NT2/D1 (cell line): ENCODE measurements around the gene SLC37A4.
"Not testable (repeated sequence)": the region's sequence is repeated elsewhere in the genome, so short reads cannot be mapped to it uniquely, and the experiment has no call there.

Experiments used
- DNase-seq: peaks from one replicate; pipeline ENCODE4 v3.0.0-alpha.2; 2011; ENCODE audit warnings: low read depth, low spot score
- H3K27me3 ChIP-seq: 2 replicates; pipeline ENCODE4 v1.6.0; 2011; ENCODE audit warnings: mild to moderate bottlenecking; ENCODE audit not compliant: insufficient read length, insufficient read depth
- H3K36me3 ChIP-seq: 2 replicates; pipeline ENCODE4 v1.6.1; 2011; ENCODE audit warnings: mild to moderate bottlenecking, low read length, mixed read lengths; ENCODE audit not compliant: insufficient read depth, insufficient read length
- H3K4me1 ChIP-seq: 2 replicates; pipeline ENCODE4 v1.5.1; 2011; ENCODE audit not compliant: insufficient read depth, insufficient read length
- H3K4me3 ChIP-seq: 2 replicates; pipeline ENCODE4 v1.5.1; 2011; ENCODE audit warnings: low read depth; ENCODE audit not compliant: insufficient read length
- H3K9ac ChIP-seq: 2 replicates; pipeline ENCODE4 v1.6.0; 2011; ENCODE audit warnings: low read depth; ENCODE audit not compliant: insufficient read length
- H3K9me3 ChIP-seq: 2 replicates; pipeline ENCODE4 v1.5.1; 2011; ENCODE audit warnings: mild to moderate bottlenecking, low read length; ENCODE audit not compliant: insufficient read depth
- SUZ12 ChIP-seq: IDR thresholded peaks from 2 replicates; pipeline ENCODE4 v1.6.1; 2011; ENCODE audit not compliant: insufficient read length, insufficient read depth; ENCODE audit errors: extremely low read depth
- YY1 ChIP-seq: IDR thresholded peaks from 2 replicates; pipeline ENCODE4 v1.6.1; 2011; ENCODE audit not compliant: insufficient read length, insufficient read depth
- ZNF274 ChIP-seq: IDR thresholded peaks from 2 replicates; pipeline ENCODE4 v1.6.1; 2011; ENCODE audit warnings: mild to moderate bottlenecking, low read depth, low read length

The SLC37A4 gene

GRCh38 chr11:119038884-119039283 is 8.2 kb upstream of the SLC37A4 start:
- Histone ChIP-seq H3K4me1 (no peaks in the 10 kb centered on the region), H3K36me3 (no peaks in the 10 kb centered on the region), H3K9me3 (no peaks in the 10 kb centered on the region), H3K4me3 (no peak overlapping the region), H3K27me3 (no peaks in the 10 kb centered on the region), H3K9ac (no peak overlapping the region)
- no peak for DNase-seq
- TF ChIP-seq SUZ12 (no peak), YY1 (no peak), ZNF274 (no peak)

DNA sequence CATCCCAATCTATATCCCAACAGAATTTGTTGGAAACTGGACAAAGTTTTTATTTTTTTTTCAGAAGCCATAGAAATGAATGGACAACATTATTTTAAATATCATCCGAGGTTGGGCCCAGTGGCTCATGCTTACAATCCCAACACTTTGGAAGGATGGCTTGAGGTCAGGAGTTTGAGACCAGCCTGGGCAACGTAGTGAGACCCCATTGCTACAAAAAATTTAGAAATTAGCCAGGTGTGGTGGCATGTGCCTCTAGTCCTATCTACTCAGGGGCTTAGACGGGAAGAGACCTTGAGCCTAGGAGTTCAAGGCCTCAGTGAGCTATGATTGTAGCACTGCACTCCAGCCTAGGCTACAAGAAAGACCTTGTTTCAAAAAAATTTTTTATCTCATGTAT is 4.1 kb upstream of the SLC37A4 start:
- no peak overlapping the region for H3K9ac ChIP-seq
- TF ChIP-seq ZNF274 = no peak
- TF ChIP-seq SUZ12 = no peak
- no peak for TF ChIP-seq YY1

DNA sequence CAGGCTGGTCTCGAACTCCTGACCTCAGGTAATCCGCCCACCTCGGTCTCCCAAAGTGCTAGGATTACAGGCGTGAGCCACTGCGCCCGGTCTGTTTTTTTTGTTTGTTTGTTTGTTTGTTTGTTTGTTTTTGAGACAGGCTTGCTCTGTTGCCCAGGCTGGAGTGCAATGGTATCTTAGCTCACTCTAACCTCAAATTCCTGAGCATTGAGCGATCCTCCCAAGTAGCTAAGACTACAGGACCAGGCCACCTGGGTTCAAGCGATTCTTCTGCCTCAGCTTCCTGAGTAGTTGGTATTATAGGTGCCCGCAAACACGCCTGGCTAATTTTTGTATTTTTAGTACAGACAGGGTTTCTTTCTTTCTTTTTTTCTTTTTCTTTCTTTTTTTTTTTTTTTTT is 2.7 kb upstream of the SLC37A4 start:
- H3K4me3 ChIP-seq, H3K27me3 ChIP-seq, H3K9ac ChIP-seq, H3K4me1 ChIP-seq, H3K36me3 ChIP-seq, H3K9me3 ChIP-seq, DNase-seq: not testable (repeated sequence)

More for the DNA sequence above, 4.1 kb upstream of the SLC37A4 start:
- no peaks in the 10 kb centered on the region for H3K36me3 ChIP-seq
- no peak for DNase-seq
- H3K4me3 ChIP-seq = no peak overlapping the region
- H3K9me3 ChIP-seq = no peaks in the 10 kb centered on the region
- H3K27me3 ChIP-seq = no peaks in the 10 kb centered on the region
- H3K4me1 ChIP-seq = no peaks in the 10 kb centered on the region

DNA sequence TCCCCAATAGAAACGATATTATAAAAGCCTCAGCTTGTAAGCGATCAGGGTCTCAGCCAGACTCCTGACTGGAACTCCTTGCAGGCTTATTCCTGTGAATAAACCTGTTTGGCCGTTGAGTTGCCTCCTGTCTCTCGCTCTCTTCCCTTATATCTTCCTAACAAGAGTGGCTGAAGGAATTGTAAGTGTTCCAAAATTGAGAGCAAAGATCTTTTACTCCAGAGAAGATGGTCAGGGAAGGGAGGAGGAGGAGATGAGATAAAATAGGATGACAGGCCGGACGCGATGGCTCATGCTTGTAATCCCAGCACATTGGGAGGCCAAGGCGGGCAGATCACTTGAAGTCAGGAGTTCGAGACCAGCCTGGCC is 1.2 kb upstream of the SLC37A4 start:
- no peaks in the 10 kb centered on the region for H3K27me3 ChIP-seq
- no peak overlapping the region for H3K9ac ChIP-seq
- peaks cover 10% of the 10 kb centered on the region for H3K4me1 ChIP-seq
- no peaks in the 10 kb centered on the region for H3K9me3 ChIP-seq
- DNase-seq = no peak
- H3K36me3 ChIP-seq = peaks cover 22% of the 10 kb centered on the region
- TF ChIP-seq SUZ12 = no peak
- TF ChIP-seq ZNF274 = no peak
- TF ChIP-seq YY1 = no peak
- no peak overlapping the region for H3K4me3 ChIP-seq

DNA sequence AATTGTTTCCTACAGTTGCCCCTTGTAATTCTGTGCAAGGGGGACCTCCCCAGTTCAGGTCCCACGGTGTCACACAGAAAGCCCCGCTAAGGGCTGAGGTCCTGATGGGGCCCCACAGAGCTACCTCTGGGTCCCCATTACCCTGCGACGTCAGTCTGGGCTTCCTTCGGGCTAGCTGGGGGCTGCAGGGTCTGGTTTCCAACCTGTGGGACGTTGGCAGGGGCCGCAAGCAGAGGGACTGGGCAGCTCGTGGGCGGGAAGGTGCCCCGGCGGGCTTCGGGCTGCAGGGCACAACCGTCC is 698 bp downstream of the SLC37A4 start:
- Histone ChIP-seq H3K9me3 (no peaks in the 10 kb centered on the region), H3K9ac (peak overlapping the region; percentile 82), H3K4me3 (peak overlapping the region; percentile 80), H3K36me3 (peaks cover 42% of the 10 kb centered on the region), H3K4me1 (peaks cover 10% of the 10 kb centered on the region), H3K27me3 (no peaks in the 10 kb centered on the region)
- TF ChIP-seq SUZ12 (no peak), ZNF274 (no peak), YY1 (no peak)
- no peak for DNase-seq

DNA sequence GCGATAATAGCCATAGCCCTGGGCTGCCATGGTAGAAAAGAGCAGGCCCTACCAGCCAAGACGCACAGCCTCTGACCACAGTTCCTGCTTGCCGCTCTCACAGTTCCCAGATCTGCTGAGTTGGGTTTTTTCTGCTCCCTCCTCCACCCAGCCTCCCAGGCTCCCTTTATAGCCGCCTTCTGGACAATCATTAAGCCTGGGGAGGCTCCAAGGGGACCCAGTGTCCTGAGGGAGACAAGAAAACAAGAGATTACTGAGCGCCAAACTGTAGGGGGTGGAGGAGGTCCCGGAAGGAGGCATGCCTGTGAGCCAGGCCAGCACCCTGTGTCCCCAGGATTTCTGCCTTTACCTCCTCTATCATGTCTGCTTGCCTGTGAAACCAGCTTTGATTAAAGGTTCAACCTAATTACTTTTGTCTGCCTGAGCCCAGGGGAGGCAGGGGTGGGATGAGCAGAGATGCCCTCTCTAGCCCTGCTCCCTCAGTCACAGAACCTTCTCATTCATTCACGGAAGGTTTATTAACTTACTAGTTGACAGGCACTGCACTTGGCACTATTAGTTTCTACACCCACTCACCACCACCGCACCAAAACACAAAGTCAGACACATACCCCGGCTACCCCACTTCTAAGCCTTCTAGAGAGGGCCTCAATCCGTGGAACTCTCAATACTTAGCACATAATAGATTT is 1.2 kb downstream of the SLC37A4 start:
- peaks cover 47% of the 10 kb centered on the region for H3K36me3 ChIP-seq
- no peak for DNase-seq
- H3K9ac ChIP-seq = peak overlapping the region; percentile 82
- H3K4me3 ChIP-seq = peak overlapping the region; percentile 80
- TF ChIP-seq SUZ12 (no peak), YY1 (no peak), ZNF274 (no peak)
- H3K4me1 ChIP-seq = peaks cover 10% of the 10 kb centered on the region
- no peaks in the 10 kb centered on the region for H3K9me3 ChIP-seq
- no peaks in the 10 kb centered on the region for H3K27me3 ChIP-seq

DNA sequence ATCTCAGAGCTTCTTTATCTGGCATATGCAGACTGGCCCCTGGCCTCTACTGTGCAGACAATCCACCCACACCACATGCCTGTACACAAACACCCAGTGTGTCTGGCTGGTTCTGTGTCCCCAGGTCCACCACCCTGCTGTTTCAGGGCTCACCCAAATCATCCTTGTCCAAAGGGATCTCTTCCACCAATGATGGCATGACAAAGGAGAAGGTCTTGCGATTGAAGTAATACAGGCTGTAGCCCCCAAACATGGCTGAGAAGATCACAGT is 1.7 kb downstream of the SLC37A4 start:
- no peak for DNase-seq
- Histone ChIP-seq H3K4me1 (peaks cover 10% of the 10 kb centered on the region), H3K4me3 (no peak overlapping the region), H3K27me3 (no peaks in the 10 kb centered on the region), H3K9ac (peak overlapping the region; percentile 82), H3K9me3 (no peaks in the 10 kb centered on the region), H3K36me3 (peaks cover 49% of the 10 kb centered on the region)
- TF ChIP-seq SUZ12 = no peak
- TF ChIP-seq YY1 = no peak
- no peak for TF ChIP-seq ZNF274
